T-helper 17 cell (primary cell): ENCODE data around the gene CAMLG. TPM values are rescaled to one million over a fixed set of nuclear protein-coding genes. Genes with fewer than 3 reads are reported as not detected.
"Not testable (repeated sequence)": the region's sequence is repeated elsewhere in the genome, so short reads cannot be mapped to it uniquely, and the experiment has no call there.

Experiments
- ATAC-seq: fragments of 150-1000 bp; cut with Tn5 transposase; 2 replicates; pipeline ENCODE4 v1.10.0; 2021; ENCODE audit warnings: mild to moderate bottlenecking, moderate library complexity
- DNase-seq, 3 donors: peaks; one replicate each; pipeline versions ENCODE4 v3.0.0 to v3.0.0-alpha.2; 2020 to 2021
- H3K9me3 ChIP-seq: one replicate; pipeline ENCODE4 v1.7.0; 2013; ENCODE audit warnings: low read length, mild to moderate bottlenecking; ENCODE audit not compliant: control insufficient read depth, poor library complexity, severe bottlenecking
- H3K27ac Mint-ChIP-seq: one replicate; pipeline ENCODE4 v1.8.0; 2022; ENCODE audit warnings: mild to moderate bottlenecking, moderate library complexity, mixed read lengths
- H3K27me3 Mint-ChIP-seq: one replicate; pipeline ENCODE4 v1.8.0; 2022; ENCODE audit warnings: mixed read lengths
- H3K36me3 Mint-ChIP-seq: one replicate; pipeline ENCODE4 v1.8.0; 2022; ENCODE audit warnings: low read depth, mixed read lengths
- H3K4me1 Mint-ChIP-seq: one replicate; pipeline ENCODE4 v1.8.0; 2022; ENCODE audit warnings: mild to moderate bottlenecking, mixed read lengths
- H3K4me3 Mint-ChIP-seq: one replicate; pipeline ENCODE4 v1.8.0; 2022; ENCODE audit warnings: mild to moderate bottlenecking, moderate library complexity, mixed read lengths
- total RNA-seq, 4 donors: library from RNA in 2 of 4; stranded (reverse) in 2 of 4; gene quantifications; one replicate each; pipeline ENCODE4 v1.2.3 and lab custom pipeline; 2022 to 2026

The CAMLG gene
- total RNA-seq, 2 donors from 2014 or later: 31.0 to 35.4 TPM

DNA sequence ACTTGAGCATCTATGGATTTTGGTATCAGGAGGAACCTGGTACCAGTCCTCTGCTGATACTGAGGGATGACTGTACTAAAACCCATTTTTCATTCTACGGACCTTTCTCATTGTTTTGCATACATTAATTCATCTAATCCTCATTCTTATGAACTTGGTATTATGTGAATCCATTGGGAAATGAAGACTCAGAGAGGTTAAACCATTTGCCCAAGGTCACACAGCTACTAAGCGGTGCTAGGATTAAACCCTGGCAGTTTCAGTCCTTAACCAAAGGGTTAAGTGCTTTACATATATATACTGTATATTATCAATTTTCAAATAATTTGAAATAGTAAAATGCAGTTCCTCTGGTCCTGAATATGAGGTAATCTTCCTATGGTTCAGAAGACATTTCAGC lies 3.8 kb downstream of the CAMLG start:
- Mint-ChIP-seq H3K36me3 (peaks cover 6% of the 10 kb centered on the region), H3K27ac (no peak overlapping the region), H3K4me3 (no peak overlapping the region), H3K4me1 (peaks cover 21% of the 10 kb centered on the region), H3K27me3 (no peaks in the 10 kb centered on the region)
- H3K9me3 ChIP-seq: no peaks in the 10 kb centered on the region
- ATAC-seq (no peak), DNase-seq (no peak)

DNA sequence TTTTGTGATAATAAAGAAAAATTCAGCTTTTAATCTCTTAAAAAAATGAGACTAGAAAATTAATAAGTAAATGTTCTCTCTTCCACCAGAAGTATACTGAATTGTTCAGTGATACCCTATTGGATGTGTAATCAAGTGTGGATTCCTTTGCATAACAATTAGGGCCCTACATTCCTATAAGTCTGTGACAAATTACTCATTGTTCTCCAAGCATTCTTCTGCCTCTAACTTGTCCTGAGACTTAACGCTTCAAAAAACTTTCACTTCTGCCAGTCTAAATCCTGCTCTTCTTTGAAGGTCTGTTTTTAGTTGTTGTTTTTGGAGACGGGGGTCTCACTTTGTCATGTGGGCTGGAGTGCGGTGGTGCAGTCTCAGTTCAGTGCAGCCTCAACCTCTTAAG lies 11.1 kb downstream of the CAMLG start:
- peak overlapping the region; percentile 68 for H3K27ac Mint-ChIP-seq

DNA sequence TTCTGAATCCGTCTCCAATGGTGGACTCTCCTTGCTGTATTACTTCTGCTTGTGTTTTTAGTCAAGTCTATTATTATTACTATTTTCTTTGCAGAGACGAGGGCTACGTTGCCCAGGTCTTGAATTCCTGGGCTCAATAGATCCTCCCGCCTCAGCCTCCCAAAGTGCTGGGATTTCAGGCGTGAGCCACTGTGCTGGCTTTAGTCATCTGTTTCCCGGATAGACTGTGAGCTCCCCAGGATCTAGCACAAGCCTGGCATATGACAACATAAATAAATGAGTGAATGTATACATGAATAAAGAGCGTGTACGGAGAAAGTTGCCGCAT lies 19.8 kb downstream of the CAMLG start:
- H3K27ac Mint-ChIP-seq: peak overlapping the region; percentile 97
- ATAC-seq: no peak
- peak overlapping the region; percentile 100 for H3K4me3 Mint-ChIP-seq
- DNase-seq: no peak
- H3K4me1 Mint-ChIP-seq: peaks cover 15% of the 10 kb centered on the region
- peaks cover 2% of the 10 kb centered on the region for H3K36me3 Mint-ChIP-seq
- no peaks in the 10 kb centered on the region for H3K9me3 ChIP-seq
- no peaks in the 10 kb centered on the region for H3K27me3 Mint-ChIP-seq

More for the DNA sequence above, 11.1 kb downstream of the CAMLG start:
- Mint-ChIP-seq H3K4me3 (no peak overlapping the region), H3K27me3 (no peaks in the 10 kb centered on the region), H3K36me3 (no peaks in the 10 kb centered on the region), H3K4me1 (no peaks in the 10 kb centered on the region)
- DNase-seq (no peak), ATAC-seq (no peak)
- H3K9me3 ChIP-seq: no peaks in the 10 kb centered on the region

DNA sequence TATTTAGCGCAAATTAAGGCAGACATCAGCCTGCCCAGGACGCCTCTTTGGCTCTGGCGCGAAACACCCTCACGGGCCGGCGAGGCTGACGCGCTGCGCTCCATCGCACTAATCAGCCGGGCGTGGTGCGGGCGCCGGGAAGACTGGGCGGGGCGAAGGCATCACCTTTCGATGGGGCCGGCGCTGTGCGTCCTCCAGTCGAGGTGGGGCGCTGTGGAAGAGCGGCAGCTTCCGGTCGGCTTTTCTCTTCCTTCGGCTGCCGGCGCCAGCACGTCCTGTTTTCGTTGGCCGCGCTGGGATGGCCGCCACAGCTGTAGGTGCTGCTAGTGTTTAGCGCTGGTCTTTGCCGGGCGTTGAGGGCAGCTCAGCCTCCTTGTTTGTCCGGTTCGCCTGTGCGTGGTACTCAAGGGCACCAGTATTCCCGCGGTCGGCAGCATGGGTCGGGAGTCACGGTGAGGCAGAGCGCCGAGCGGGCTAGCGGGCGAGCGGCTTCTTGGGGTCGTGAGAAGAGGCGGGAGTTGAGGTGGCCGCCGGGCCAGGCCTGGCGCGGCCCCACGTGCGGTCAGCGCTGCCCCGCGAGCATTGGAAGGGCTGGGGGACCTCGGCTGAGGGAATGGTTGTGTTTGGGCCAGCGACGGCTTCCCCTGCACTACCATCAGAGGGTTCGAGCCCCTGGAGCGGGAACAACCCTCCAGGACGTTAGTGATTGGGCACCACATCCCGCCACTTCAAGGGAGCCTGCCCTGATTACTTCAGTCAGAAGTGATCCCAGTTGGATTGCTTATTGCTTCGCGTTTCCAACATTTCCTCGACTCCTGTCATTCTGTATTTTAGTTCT lies 20.4 kb downstream of the CAMLG start, which contains the start of gene DDX46:
Gene DDX46, plus strand, starts transcription at position 276 of the 838 bp plus-strand sequence. Its CDS starts 160 bp downstream, at position 436.
- H3K27ac Mint-ChIP-seq: peak within 1 kb of the TSS; percentile 97
- peak; percentile 90 to 94 (median 92) for DNase-seq

DNA sequence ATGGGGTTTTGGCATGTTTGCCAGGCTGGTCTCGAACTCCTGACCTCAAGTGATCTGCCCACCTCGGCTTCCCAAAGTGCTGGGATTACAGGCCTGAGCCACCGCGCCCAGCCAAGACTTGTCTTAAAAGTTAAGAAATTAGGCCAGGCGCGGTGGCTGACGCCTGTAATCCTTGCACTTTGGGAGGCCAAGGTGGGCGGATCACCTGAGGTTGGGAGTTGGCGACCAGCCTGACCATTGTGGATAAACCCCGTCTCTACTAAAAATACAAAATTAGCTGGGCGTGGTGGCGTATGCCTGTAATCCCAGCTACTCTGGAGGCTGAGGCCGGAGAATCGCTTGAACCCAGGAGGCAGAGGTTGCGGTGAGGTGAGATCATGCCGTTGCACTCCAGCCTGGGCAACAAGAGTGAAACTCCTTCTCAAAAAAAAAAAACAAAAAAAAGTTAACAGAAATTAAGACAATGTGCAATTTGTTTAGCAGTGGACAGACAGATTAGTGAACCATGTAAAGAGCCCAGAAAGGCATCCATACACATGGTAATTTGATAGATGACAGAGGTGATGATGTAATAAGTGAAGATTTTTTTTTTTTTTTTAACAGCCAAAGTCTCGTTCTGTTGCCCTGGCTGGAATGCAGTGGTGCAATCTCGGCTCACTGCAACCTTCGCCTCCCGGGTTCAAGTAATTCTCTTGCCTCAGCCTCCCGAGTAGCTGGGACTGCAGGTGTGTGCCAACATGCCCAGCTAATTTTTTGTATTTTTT lies 29.4 kb downstream of the CAMLG start:
- not testable (repeated sequence) for H3K4me3 Mint-ChIP-seq, ATAC-seq, H3K27me3 Mint-ChIP-seq, H3K4me1 Mint-ChIP-seq, H3K27ac Mint-ChIP-seq, H3K36me3 Mint-ChIP-seq, DNase-seq, H3K9me3 ChIP-seq

More for the DNA sequence above, 20.4 kb downstream of the CAMLG start, which contains the start of gene DDX46:
- ATAC-seq: peak; percentile 99
- H3K9me3 ChIP-seq: no peaks in the 10 kb centered on the region
- no peaks in the 10 kb centered on the region for H3K27me3 Mint-ChIP-seq
- H3K4me3 Mint-ChIP-seq: peak within 1 kb of the TSS; percentile 100
- H3K36me3 Mint-ChIP-seq: peaks cover 2% of the 10 kb centered on the region
- peaks cover 15% of the 10 kb centered on the region for H3K4me1 Mint-ChIP-seq

DNA sequence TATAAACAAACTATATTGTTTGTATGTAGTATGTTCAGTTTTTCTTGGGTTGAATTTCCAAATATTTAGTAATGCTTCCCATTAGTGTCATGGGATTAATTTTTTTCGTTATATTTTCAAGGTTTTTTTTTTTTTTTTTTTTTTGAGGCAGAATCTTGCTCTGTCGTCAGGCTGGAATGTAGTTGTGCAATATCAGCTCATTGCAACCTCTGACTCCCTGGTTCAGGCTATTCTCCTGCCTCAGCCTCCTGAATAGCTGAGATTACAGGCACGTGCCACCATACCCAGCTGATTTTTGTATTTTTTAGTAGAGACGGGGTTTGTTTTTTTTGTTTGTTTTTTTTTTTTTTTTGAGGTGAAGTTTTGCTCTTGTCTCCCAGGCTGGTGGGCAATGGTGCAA lies 30.9 kb downstream of the CAMLG start:
- DNase-seq: no peak
- peaks cover 10% of the 10 kb centered on the region for H3K36me3 Mint-ChIP-seq

DNA sequence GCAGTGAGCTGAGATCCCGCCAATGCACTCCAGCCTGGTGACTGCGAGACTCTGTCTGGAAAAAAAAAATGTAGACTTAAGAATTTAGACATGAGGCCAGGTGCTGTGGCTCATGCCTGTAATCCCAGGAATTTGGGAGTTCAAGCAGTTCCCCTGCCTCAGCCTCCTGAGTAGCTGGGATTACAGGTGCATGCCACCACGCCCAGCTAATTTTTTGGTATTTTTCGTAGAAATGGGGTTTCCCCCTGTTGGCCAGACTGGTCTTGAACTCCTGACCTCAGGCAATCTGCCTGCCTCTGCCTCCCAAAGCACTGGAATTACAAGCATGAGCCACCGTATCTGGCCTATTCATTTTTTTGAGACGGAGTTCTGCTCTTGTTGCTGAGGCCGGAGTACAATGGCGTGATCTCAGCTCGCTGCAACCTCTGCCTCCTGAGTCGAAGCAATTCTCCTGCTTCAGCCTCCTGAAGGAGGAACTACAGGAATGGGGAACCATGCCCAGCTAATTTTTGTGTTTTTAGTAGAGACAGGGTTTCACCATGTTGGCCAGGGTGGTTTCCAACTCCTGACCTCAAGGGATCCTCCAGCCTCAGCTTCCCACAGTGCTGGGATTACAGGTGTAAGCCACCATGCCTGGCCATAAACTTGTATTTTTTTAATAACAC lies 34.2 kb downstream of the CAMLG start:
- H3K9me3 ChIP-seq: no peaks in the 10 kb centered on the region
- Mint-ChIP-seq H3K4me3 (no peak overlapping the region), H3K36me3 (peaks cover 11% of the 10 kb centered on the region), H3K27me3 (no peaks in the 10 kb centered on the region), H3K4me1 (peaks cover 4% of the 10 kb centered on the region), H3K27ac (no peak overlapping the region)
- no peak for ATAC-seq
- DNase-seq: no peak

More for the DNA sequence above, 30.9 kb downstream of the CAMLG start:
- H3K27ac Mint-ChIP-seq: no peak overlapping the region
- H3K27me3 Mint-ChIP-seq: no peaks in the 10 kb centered on the region
- H3K9me3 ChIP-seq: no peaks in the 10 kb centered on the region
- no peak overlapping the region for H3K4me3 Mint-ChIP-seq
- no peak for ATAC-seq
- H3K4me1 Mint-ChIP-seq: no peaks in the 10 kb centered on the region

DNA sequence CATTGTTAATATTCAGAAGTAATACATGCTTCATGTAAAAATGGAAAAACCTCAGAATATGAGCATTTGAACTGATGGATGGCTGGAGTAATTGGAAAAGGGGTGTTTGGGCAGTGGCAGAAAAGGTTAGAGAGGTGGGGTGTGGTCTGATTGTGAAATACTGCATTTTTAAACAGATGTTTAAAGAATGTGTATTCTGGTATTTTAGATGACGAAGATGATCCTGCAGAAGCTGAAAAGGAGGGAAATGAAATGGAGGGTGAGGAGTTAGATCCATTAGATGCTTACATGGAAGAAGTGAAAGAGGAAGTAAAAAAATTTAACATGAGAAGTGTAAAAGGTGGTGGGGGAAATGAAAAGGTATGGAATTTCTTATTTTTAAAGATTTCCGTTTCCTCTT lies 39.0 kb downstream of the CAMLG start:
- Mint-ChIP-seq H3K4me3 (no peak overlapping the region), H3K36me3 (peaks cover 6% of the 10 kb centered on the region), H3K27me3 (no peaks in the 10 kb centered on the region), H3K27ac (no peak overlapping the region), H3K4me1 (peaks cover 4% of the 10 kb centered on the region)
- DNase-seq: no peak
- ATAC-seq: no peak
- H3K9me3 ChIP-seq: no peaks in the 10 kb centered on the region

DNA sequence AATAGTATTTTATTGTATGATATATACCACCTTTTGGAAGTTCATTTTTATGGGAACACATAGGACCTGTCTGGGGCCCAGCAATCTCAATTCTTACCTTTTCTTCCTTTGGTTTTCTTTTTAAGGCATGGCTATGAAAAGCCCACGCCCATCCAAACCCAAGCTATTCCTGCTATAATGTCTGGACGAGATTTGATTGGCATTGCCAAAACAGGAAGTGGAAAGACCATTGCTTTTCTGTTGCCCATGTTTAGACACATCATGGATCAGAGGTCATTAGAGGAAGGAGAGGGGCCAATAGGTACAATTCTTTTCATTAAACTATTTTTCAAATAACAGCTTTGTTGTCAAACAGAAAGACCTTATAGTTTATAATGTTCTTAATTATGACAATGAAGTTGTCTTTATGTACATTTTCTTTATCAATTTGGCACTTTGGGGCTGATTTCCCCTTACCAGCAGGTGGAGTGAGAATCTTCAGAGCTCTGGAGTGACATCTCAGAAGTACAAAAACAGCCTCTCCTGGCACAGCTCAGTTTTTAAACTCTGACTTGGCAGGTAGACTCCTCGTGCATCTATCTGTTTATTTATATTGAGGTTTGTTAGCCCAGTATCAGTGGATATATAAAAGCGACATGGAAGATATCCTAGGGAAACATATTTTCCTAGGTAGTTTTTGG lies 46.0 kb downstream of the CAMLG start:
- Mint-ChIP-seq H3K4me1 (no peaks in the 10 kb centered on the region), H3K4me3 (no peak overlapping the region), H3K27ac (peak overlapping the region; percentile 9), H3K36me3 (peaks cover 3% of the 10 kb centered on the region), H3K27me3 (no peaks in the 10 kb centered on the region)
- DNase-seq: no peak
- H3K9me3 ChIP-seq: no peaks in the 10 kb centered on the region
- ATAC-seq: no peak

DNA sequence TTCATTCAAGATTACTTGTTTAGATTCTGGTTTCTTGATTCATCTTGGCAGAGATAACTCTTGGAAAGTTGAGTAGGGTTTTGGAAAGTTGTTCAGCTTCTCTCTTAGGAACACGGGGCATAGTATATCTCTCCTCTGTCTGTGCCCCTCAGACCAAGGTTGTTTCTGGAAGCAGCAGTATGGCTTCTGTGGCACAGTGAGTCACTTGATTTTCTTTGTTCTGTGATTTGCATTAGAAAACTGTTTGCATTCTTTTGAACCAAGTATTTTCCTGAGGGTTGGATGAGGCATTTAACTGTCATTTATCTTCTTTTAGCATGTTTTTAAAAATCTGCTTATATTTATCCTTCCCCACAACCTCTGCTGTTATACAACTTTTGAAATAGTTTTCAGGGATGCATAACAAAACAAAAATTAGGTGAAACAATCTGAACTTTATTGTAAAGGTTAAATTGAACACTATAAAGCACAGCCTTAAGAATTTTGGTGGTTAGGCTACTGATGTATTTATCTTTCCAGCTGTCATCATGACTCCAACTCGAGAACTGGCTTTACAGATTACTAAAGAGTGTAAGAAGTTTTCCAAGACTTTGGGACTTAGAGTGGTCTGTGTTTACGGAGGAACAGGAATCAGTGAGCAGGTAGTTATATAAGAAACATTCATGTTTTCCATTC lies 46.7 kb downstream of the CAMLG start:
- DNase-seq: no peak
- no peak overlapping the region for H3K4me3 Mint-ChIP-seq
- H3K27ac Mint-ChIP-seq: peak overlapping the region; percentile 9
- no peaks in the 10 kb centered on the region for H3K4me1 Mint-ChIP-seq
- no peak for ATAC-seq
- no peaks in the 10 kb centered on the region for H3K27me3 Mint-ChIP-seq
- peaks cover 3% of the 10 kb centered on the region for H3K36me3 Mint-ChIP-seq
- no peaks in the 10 kb centered on the region for H3K9me3 ChIP-seq

DNA sequence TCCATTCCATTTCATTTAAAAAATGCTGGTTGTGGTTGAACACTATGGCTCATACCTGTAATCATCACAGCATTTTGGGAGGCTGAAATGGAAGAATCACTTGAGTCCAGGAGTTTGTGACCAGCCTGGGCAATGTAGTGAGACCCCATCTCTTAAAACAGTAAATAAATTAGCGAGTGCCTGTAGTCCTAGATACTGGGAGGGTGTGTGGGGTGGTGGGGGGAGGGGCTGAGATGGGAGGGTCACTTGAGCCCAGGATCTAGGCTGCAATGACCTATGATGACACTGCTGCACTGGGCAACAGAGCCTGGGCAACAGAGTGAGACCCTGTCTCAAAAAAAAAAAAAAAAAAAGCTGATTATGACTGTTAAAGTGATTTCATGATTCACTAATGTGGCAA lies 49.3 kb downstream of the CAMLG start:
- DNase-seq (no peak), ATAC-seq (no peak)
- Mint-ChIP-seq H3K4me1 (peaks cover 3% of the 10 kb centered on the region), H3K27me3 (no peaks in the 10 kb centered on the region), H3K4me3 (no peak overlapping the region), H3K36me3 (peaks cover 5% of the 10 kb centered on the region), H3K27ac (no peak overlapping the region)
- no peaks in the 10 kb centered on the region for H3K9me3 ChIP-seq

DNA sequence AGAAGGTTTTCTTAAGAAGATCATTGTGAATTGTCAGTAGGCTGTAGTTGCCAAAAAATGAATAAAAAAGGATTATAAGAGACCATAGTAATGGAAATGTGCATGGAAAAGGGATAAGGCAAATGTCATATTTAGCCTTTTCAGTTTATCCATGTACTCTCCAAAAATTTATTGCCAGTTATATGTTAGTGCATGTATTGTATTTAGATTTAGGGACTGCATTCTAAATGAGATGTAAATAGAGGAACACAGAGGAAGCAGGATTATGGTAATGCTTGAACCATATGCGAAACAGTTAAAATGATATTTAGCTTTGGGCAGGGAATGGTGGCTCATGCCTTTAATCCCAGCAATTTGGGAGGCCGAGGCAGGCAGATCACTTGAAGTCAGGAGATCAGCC lies 53.2 kb downstream of the CAMLG start:
- Mint-ChIP-seq H3K36me3 (peaks cover 5% of the 10 kb centered on the region), H3K4me1 (peaks cover 3% of the 10 kb centered on the region), H3K4me3 (no peak overlapping the region), H3K27ac (no peak overlapping the region), H3K27me3 (no peaks in the 10 kb centered on the region)
- no peaks in the 10 kb centered on the region for H3K9me3 ChIP-seq
- no peak for ATAC-seq
- DNase-seq: no peak
